Ascending aorta (tissue), 2 donors: ENCODE results near the gene ARL5A. TPM values are rescaled to one million over a fixed set of nuclear protein-coding genes. Genes with fewer than 3 reads are reported as not detected.

Experiments
- DNase-seq, 2 donors: peaks; one replicate each; pipeline ENCODE4 v3.0.0-alpha.2; 2019; ENCODE audit warnings: low spot score in 2 of 2
- H3K27ac ChIP-seq, 2 donors: fragments of 200-600 bp; sonication (generic); one replicate each; pipeline ENCODE4 v1.5.1; 2016 to 2017; ENCODE audit warnings: mild to moderate bottlenecking in 1 of 2
- H3K27me3 ChIP-seq: fragments of 200-600 bp; sonication (generic); one replicate; pipeline ENCODE4 v1.5.1; 2017
- H3K36me3 ChIP-seq, 2 donors: fragments of 200-600 bp; sonication (generic); one replicate each; pipeline ENCODE4 v1.5.1; 2016
- H3K4me1 ChIP-seq, 2 donors: fragments of 200-600 bp; sonication (generic); one replicate each; pipeline ENCODE4 v1.5.1; 2016 to 2017; ENCODE audit warnings: mild to moderate bottlenecking in 1 of 2
- H3K4me3 ChIP-seq, 2 donors: fragments of 200-600 bp; sonication (generic); one replicate each; pipeline ENCODE4 v1.5.1; 2016 to 2017; ENCODE audit warnings: mild to moderate bottlenecking in 1 of 2
- H3K9me3 ChIP-seq, 2 donors: fragments of 200-600 bp; sonication (generic); one replicate each; pipeline ENCODE4 v1.5.1; 2016
- CTCF ChIP-seq, 3 experiments: fragments of 200-600 bp in 2 of 3; fragments of 450-650 bp in 1 of 3; sonication (generic) in 2 of 3; IDR thresholded peaks; one replicate each; pipeline ENCODE4 v1.5.1; 2016 to 2019; ENCODE audit warnings: antibody characterized with exemption in 3 of 3, mild to moderate bottlenecking in 1 of 3, moderate library complexity in 1 of 3
- intact Hi-C: fragments of 100-400 bp; cut with DNase I; formaldehyde crosslinking; loops from one replicate; pipeline ENCODE4 v1.15.1; 2023
- total RNA-seq: library from RNA; depleted of rRNA; stranded (reverse); fragments of >200 nt; gene quantifications from one replicate; pipeline ENCODE4 v1.1.0, GENCODE V29; 2016

The ARL5A gene
- total RNA-seq, 1 donor from 2014 or later, result 15.8 TPM

DNA sequence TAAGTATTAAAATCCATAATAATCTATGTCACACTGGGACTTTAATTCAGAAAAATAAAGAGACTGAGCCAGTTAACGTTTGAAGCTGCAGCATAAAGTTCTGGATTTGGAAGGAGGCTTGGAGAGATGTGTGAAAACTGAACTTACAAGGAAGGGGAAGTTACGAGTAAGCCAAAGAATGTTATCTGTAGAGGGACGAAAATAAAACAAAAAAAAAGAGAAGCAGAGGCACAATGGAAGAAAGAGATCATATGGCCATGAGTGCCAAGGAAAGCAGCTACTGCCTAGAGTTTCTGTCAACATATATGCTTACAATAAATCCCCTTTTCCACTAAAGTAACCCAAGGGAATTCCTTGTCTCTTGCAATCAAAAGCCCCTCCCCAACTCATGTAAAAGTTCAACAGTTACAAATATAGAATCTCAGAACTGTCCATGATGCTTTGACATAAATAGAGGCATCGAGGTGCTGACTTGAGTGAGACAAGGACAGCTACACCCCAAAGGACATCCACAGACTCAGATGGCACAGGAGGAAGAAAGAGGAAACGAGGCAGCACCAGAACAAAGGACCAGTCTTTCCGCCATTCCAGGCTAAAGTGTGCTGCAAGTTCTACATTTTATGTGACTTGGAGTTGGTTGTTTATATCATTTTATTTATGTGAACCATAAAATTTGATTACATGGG, 16.1 kb upstream of the ARL5A start:
- intact Hi-C loops, result no loop called here
- H3K27ac ChIP-seq, result peak overlapping the region; percentile 13 to 73
- no peak for TF ChIP-seq CTCF (IDR thresholded peaks at IDR 0.05)

DNA sequence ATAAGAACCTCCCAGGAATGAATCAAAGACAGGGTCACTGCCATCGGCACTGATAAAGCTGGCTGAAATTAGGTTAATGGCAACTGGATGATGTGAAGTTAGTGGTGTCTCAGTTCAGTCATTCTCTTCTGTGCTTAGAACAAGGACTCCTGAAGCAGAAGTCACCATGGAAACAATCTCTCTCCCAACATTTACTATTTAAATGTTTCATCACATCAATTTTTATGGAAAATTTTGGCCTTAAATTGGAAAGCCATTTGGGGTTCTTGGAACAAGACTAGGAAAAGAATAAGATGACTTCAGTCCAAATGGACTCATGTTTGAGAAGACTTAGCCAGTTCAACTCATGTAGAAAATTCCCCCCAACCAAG, 15.5 kb upstream of the ARL5A start:
- H3K27ac ChIP-seq, result peak overlapping the region; percentile 13 to 73
- intact Hi-C loops, result no loop called here
- DNase-seq, result no peak
- no peak overlapping the region for H3K4me3 ChIP-seq
- H3K4me1 ChIP-seq, result peaks cover 3 to 13% of the 10 kb centered on the region in 2 donors
- H3K27me3 ChIP-seq, result no peaks in the 10 kb centered on the region
- H3K9me3 ChIP-seq, result no peaks in the 10 kb centered on the region
- H3K36me3 ChIP-seq, result no peaks in the 10 kb centered on the region
- no peak for TF ChIP-seq CTCF (IDR thresholded peaks at IDR 0.05)

More for the DNA sequence above, 16.1 kb upstream of the ARL5A start:
- H3K9me3 ChIP-seq, result no peaks in the 10 kb centered on the region
- H3K4me1 ChIP-seq, result peaks cover 3 to 13% of the 10 kb centered on the region in 2 donors
- H3K4me3 ChIP-seq, result no peak overlapping the region
- DNase-seq, result no peak
- H3K27me3 ChIP-seq, result no peaks in the 10 kb centered on the region
- no peaks in the 10 kb centered on the region for H3K36me3 ChIP-seq

DNA sequence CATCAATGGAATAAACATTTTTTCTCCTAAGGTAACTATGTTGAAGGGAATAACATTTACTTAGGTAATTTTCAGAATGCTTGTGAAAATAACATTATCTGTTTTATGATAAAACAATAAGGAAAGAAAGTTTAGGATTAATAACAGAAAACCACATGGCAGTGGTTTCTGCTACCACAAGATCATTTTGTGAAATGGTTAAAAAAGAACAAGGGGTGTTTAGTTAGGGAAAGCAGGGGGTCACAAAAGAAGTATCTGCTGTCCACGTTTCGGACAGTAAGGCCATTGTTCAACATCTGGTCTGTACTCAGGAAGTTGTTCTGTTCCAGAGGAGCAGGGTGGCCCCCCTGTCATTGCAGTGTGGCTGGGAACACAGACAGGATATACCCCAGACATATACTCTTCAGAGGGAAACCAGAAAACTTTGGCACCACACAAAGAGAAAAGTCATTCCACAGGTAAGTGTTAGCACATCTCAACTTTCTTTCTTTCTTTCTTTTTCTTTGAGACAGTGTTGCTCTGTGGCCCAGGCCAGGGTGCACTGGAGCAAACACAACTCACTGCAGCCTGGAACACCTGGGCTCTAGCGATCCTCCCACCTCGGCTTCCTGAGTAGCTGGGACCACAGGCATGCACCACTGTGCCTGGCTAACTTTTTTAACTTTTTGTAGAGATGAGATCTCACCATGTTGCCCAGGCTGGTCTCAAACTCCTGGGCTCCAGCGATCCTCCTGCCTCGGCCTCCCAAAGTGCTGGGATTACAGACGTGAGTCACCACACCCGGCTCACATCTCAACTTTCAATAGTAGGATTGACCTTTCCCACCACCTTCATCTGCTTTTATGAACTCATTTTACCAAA, 14.8 kb upstream of the ARL5A start:
- TF ChIP-seq CTCF (IDR thresholded peaks at IDR 0.05), result no peak
- intact Hi-C loops, result no loop called here
- Histone ChIP-seq H3K9me3 (no peaks in the 10 kb centered on the region), H3K27me3 (no peaks in the 10 kb centered on the region), H3K36me3 (no peaks in the 10 kb centered on the region), H3K27ac (peak overlapping the region; percentile 13 to 73), H3K4me1 (peaks cover 3 to 13% of the 10 kb centered on the region in 2 donors), H3K4me3 (no peak overlapping the region)
- no peak for DNase-seq

- H3K9me3 ChIP-seq, result no peaks in the 10 kb centered on the region
- H3K36me3 ChIP-seq, result no peaks in the 10 kb centered on the region
- H3K4me1 ChIP-seq, result peaks cover 3 to 13% of the 10 kb centered on the region in 2 donors
- no peak for DNase-seq
- TF ChIP-seq CTCF (IDR thresholded peaks at IDR 0.05), result no peak
- no peaks in the 10 kb centered on the region for H3K27me3 ChIP-seq
- intact Hi-C loops, result no loop called here
- H3K27ac ChIP-seq, result no peak overlapping the region
- H3K4me3 ChIP-seq, result no peak overlapping the region
Observed at GRCh38 chr2:151841047-151841424, 12.8 kb upstream of the ARL5A start.

- intact Hi-C loops, result no loop called here
- H3K4me1 ChIP-seq, result peaks cover 3 to 13% of the 10 kb centered on the region in 2 donors
- no peak for TF ChIP-seq CTCF (IDR thresholded peaks at IDR 0.05)
Observed at GRCh38 chr2:151840216-151841046, 12.2 kb upstream of the ARL5A start.

More at GRCh38 chr2:151840216-151841046, 12.2 kb upstream of the ARL5A start:
- no peaks in the 10 kb centered on the region for H3K36me3 ChIP-seq
- no peak overlapping the region for H3K27ac ChIP-seq
- no peaks in the 10 kb centered on the region for H3K27me3 ChIP-seq
- H3K9me3 ChIP-seq, result no peaks in the 10 kb centered on the region
- no peak for DNase-seq
- no peak overlapping the region for H3K4me3 ChIP-seq
